Anterior cingulate cortex (tissue), 58 donors: ENCODE data around the gene LIN28A.
"Not testable (repeated sequence)": the region's sequence is repeated elsewhere in the genome, so short reads cannot be mapped to it uniquely, and the experiment has no call there.

Experiments used
- DNase-seq, 58 donors: peaks; one replicate each; lab custom pipeline; 2025; lab: John Stamatoyannopoulos, UW

The LIN28A gene

GRCh38 chr1:26410706-26411623 lies at the start of gene LIN28A:
Gene LIN28A (plus strand): TSS chr1:26410817. CDS start chr1:26410892, 75 bp downstream.
- no peak for DNase-seq

GRCh38 chr1:26361605-26362122 lies 49.0 kb upstream of the LIN28A start:
- no peak for DNase-seq

- no peak for DNase-seq
Observed at GRCh38 chr1:26362331-26362730, 48.3 kb upstream of the LIN28A start.

- peak in 36 of 58 donors; percentile 1 to 62 (median 20) for DNase-seq
Observed at GRCh38 chr1:26363549-26364448, 46.8 kb upstream of the LIN28A start.

- DNase-seq: peak in 7 of 58 donors; percentile 1 to 24 (median 14)
Observed at GRCh38 chr1:26364956-26365355, 45.7 kb upstream of the LIN28A start.

- no peak for DNase-seq
Observed at GRCh38 chr1:26367441-26367840, 43.2 kb upstream of the LIN28A start.

- DNase-seq: no peak
Observed at GRCh38 chr1:26368006-26368405, 42.6 kb upstream of the LIN28A start.

- DNase-seq: no peak
Observed at GRCh38 chr1:26368486-26368885, 42.1 kb upstream of the LIN28A start.

- no peak for DNase-seq
Observed at GRCh38 chr1:26370591-26371382, 39.8 kb upstream of the LIN28A start.

GRCh38 chr1:26372039-26372438 lies 38.6 kb upstream of the LIN28A start:
- DNase-seq: no peak

GRCh38 chr1:26372611-26373010 lies 38.0 kb upstream of the LIN28A start, which contains the start of gene ZNF683:
Gene ZNF683 (minus strand): TSS chr1:26372750. CDS start chr1:26368571, 4,179 bp downstream.
- DNase-seq: not testable (repeated sequence)

- no peak for DNase-seq
Observed at GRCh38 chr1:26373281-26373680, 37.3 kb upstream of the LIN28A start.

- no peak for DNase-seq
Observed at GRCh38 chr1:26373789-26374188, 36.8 kb upstream of the LIN28A start.

GRCh38 chr1:26374361-26374760 lies 36.3 kb upstream of the LIN28A start:
- DNase-seq: not testable (repeated sequence)

- DNase-seq: no peak
Observed at GRCh38 chr1:26375081-26375480, 35.5 kb upstream of the LIN28A start.

GRCh38 chr1:26376050-26376449 lies 34.6 kb upstream of the LIN28A start:
- no peak for DNase-seq

GRCh38 chr1:26378088-26378878 lies 32.3 kb upstream of the LIN28A start:
- DNase-seq: no peak

GRCh38 chr1:26378879-26379251 lies 31.8 kb upstream of the LIN28A start:
- no peak for DNase-seq

GRCh38 chr1:26384076-26384475 lies 26.5 kb upstream of the LIN28A start:
- DNase-seq: no peak
